ENCODE data around the gene TMCO1. TPM values are rescaled to one million over a fixed set of nuclear protein-coding genes. Genes with fewer than 3 reads are reported as not detected.

The TMCO1 gene
- 65.4 and 70.1 TPM in 2 replicates for total RNA-seq (2021)
- long read RNA-seq, full-length matches to known transcripts: 280 of 307 reads
- long read RNA-seq, partial matches to known transcripts: 1 of 307 reads
- long read RNA-seq, other reads (novel, unspliced or antisense): 26 of 307 reads

- H3K18ac ChIP-seq (ENCODE audit: insufficient read length, low read depth, low read length): peak within 1 kb of the TSS; percentile 80
Observed at GRCh38 chr1:165768513-165769394, at the start of gene TMCO1. Gene TMCO1 (minus strand): TSS chr1:165768868. CDS start chr1:165768751, 117 bp downstream.

More at GRCh38 chr1:165768513-165769394, at the start of gene TMCO1:
- no peaks in the 10 kb centered on the region for H3K27me3 ChIP-seq (ENCODE audit: insufficient read depth, low read length)
- H2BK5ac ChIP-seq (ENCODE audit: insufficient read length, low read length): peak within 1 kb of the TSS; percentile 30
- H3K27ac ChIP-seq (ENCODE audit: insufficient read length, low read depth, low read length): peak within 1 kb of the TSS; percentile 77
- H3K23ac ChIP-seq (ENCODE audit: insufficient read length, low read depth, low read length): no peak within 1 kb of the TSS
- no peak within 1 kb of the TSS for H2BK12ac ChIP-seq (ENCODE audit: insufficient read length, low read depth, low read length)
- Mint-ChIP-seq H3K27me3 (ENCODE audit: low read depth) (no peaks in the 10 kb centered on the region), H3K4me1 (peaks cover 5 to 18% of the 10 kb centered on the region in 2 experiments; a peak in 3 of 4 replicates), H3K36me3 (ENCODE audit: insufficient read depth in 1 of 3, low read depth in 3 of 3) (peaks cover 3 to 39% (median 18%) of the 10 kb centered on the region in 3 experiments; a peak in 5 of 7 replicates), H3K4me3 (peak within 1 kb of the TSS; percentile 90 to 97), H3K27ac (peak within 1 kb of the TSS; percentile 94 to 98 (median 97)), H3K9me3 (no peaks in the 10 kb centered on the region)
- H2AFZ ChIP-seq (ENCODE audit: low read length): peak within 1 kb of the TSS; percentile 43
- peaks cover 5% of the 10 kb centered on the region for H3K23me2 ChIP-seq (ENCODE audit: insufficient read length, low read depth, low read length, poor library complexity, severe bottlenecking)
- no peak within 1 kb of the TSS for H2BK20ac ChIP-seq (ENCODE audit: low read depth, low read length, poor library complexity, severe bottlenecking)
- WGBS (ENCODE audit: extremely low coverage, insufficient read length, low lambda C conversion rate): no CpG with 5 or more reads among the region's 56 CpGs
- no peaks in the 10 kb centered on the region for H3K4me1 ChIP-seq (ENCODE audit: insufficient read depth, low read length)
- peak within 1 kb of the TSS; percentile 95 for H3K14ac ChIP-seq (ENCODE audit: insufficient read depth, low read length)
- no peak within 1 kb of the TSS for H3K4ac ChIP-seq (ENCODE audit: low read depth, low read length)
- peaks cover 6% of the 10 kb centered on the region for H3K79me1 ChIP-seq (ENCODE audit: insufficient read depth, low read depth, low read length, poor library complexity, severe bottlenecking)
- peak within 1 kb of the TSS; percentile 15 for H4K5ac ChIP-seq (ENCODE audit: insufficient read length, low read depth, low read length)
- no peak within 1 kb of the TSS for H4K8ac ChIP-seq (replicated peaks; ENCODE audit: insufficient read length, low read depth, low read length)
- no peak within 1 kb of the TSS for H3T11ph ChIP-seq (ENCODE audit: low read length)
- no peaks in the 10 kb centered on the region for H3K9me3 ChIP-seq (ENCODE audit: control insufficient read depth, low read depth, low read length)
- peaks cover 3% of the 10 kb centered on the region; the same call in 1 of the 2 replicates for H3K79me2 ChIP-seq (ENCODE audit: insufficient read depth, low read length)
- DNase-seq: peak; percentile 97
- TF ChIP-seq CTCF (conservative IDR thresholded peaks at IDR 0.05): peak; percentile 36; the same call in 2 of the 3 replicates
- no peak within 1 kb of the TSS for H4K91ac ChIP-seq (ENCODE audit: insufficient read length, low read depth, low read length)
- no peak within 1 kb of the TSS for H2AK5ac ChIP-seq (ENCODE audit: insufficient read length, low read length)
- H3K9ac ChIP-seq (ENCODE audit: extremely low read depth, insufficient read length, low read length): peak within 1 kb of the TSS; percentile 99
- peak within 1 kb of the TSS; percentile 99 for H3K4me2 ChIP-seq (ENCODE audit: insufficient read depth, insufficient read length, low read length)
- no peak within 1 kb of the TSS for H3K56ac ChIP-seq (ENCODE audit: insufficient read length, low read depth, low read length)
- H2BK15ac ChIP-seq (ENCODE audit: low read depth, low read length): no peak within 1 kb of the TSS
- no peaks in the 10 kb centered on the region for H4K20me1 ChIP-seq (ENCODE audit: control insufficient read depth, insufficient read depth, insufficient read length)
- H2BK120ac ChIP-seq (ENCODE audit: low read depth, low read length, poor library complexity, severe bottlenecking): no peak within 1 kb of the TSS
